ENCODE measurements around the gene CRHR2.

CRHR2 gene

DNA sequence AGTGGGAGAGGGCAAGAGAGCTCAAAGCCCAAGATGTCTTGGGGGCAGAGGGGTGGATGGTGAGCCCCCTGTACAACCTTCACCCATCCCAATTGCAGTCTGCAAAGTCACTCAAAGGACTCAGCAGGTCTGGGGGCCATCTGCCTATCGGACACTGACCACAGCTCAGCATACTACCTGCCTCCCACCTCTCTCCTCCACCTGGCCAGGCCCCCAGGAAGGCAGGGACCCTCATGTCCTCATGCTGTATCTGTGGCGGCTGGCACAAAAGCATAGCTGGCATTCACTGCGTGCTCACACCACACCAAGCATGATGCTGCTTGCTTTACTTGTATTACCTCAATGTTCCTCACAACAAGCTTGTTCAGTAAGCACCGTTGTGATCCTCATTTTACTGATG is 16.2 kb upstream of the CRHR2 start:
- no peaks in the 10 kb centered on the region for H3K27me3 Mint-ChIP-seq

GRCh38 chr7:30697719-30698460 is 15.6 kb upstream of the CRHR2 start:
- no peaks in the 10 kb centered on the region for H3K27me3 Mint-ChIP-seq
- DNase-seq (no peak), ATAC-seq (no peak)
- H3K36me3 Mint-ChIP-seq (ENCODE audit: low read depth) = no peaks in the 10 kb centered on the region
- H3K4me1 Mint-ChIP-seq = peaks cover 2% of the 10 kb centered on the region
- H3K4me3 Mint-ChIP-seq = no peak overlapping the region
- H3K9me3 Mint-ChIP-seq = no peaks in the 10 kb centered on the region
- H3K27ac Mint-ChIP-seq = no peak overlapping the region

More for the DNA sequence above, 16.2 kb upstream of the CRHR2 start:
- ATAC-seq (no peak), DNase-seq (no peak)
- Mint-ChIP-seq H3K4me1 (peaks cover 2% of the 10 kb centered on the region), H3K9me3 (no peaks in the 10 kb centered on the region), H3K4me3 (no peak overlapping the region), H3K27ac (no peak overlapping the region), H3K36me3 (ENCODE audit: low read depth) (no peaks in the 10 kb centered on the region)

GRCh38 chr7:30694774-30695721 is 12.8 kb upstream of the CRHR2 start:
- DNase-seq (no peak), ATAC-seq (no peak)
- H3K27ac Mint-ChIP-seq = no peak overlapping the region
- peaks cover 2% of the 10 kb centered on the region for H3K4me1 Mint-ChIP-seq
- no peak overlapping the region for H3K4me3 Mint-ChIP-seq
- no peaks in the 10 kb centered on the region for H3K36me3 Mint-ChIP-seq (ENCODE audit: low read depth)
- H3K27me3 Mint-ChIP-seq = no peaks in the 10 kb centered on the region
- no peaks in the 10 kb centered on the region for H3K9me3 Mint-ChIP-seq

- Mint-ChIP-seq H3K9me3 (no peaks in the 10 kb centered on the region), H3K36me3 (ENCODE audit: low read depth) (no peaks in the 10 kb centered on the region), H3K27ac (no peak overlapping the region), H3K4me1 (peaks cover 2% of the 10 kb centered on the region), H3K27me3 (no peaks in the 10 kb centered on the region), H3K4me3 (no peak overlapping the region)
- ATAC-seq (no peak), DNase-seq (no peak)
Measured at GRCh38 chr7:30694218-30694745, 12.0 kb upstream of the CRHR2 start.

GRCh38 chr7:30692882-30693281 is 10.6 kb upstream of the CRHR2 start:
- Mint-ChIP-seq H3K9me3 (no peaks in the 10 kb centered on the region), H3K4me3 (no peak overlapping the region), H3K27me3 (no peaks in the 10 kb centered on the region), H3K27ac (no peak overlapping the region), H3K36me3 (ENCODE audit: low read depth) (no peaks in the 10 kb centered on the region), H3K4me1 (peaks cover 2% of the 10 kb centered on the region)
- ATAC-seq (no peak), DNase-seq (no peak)

DNA sequence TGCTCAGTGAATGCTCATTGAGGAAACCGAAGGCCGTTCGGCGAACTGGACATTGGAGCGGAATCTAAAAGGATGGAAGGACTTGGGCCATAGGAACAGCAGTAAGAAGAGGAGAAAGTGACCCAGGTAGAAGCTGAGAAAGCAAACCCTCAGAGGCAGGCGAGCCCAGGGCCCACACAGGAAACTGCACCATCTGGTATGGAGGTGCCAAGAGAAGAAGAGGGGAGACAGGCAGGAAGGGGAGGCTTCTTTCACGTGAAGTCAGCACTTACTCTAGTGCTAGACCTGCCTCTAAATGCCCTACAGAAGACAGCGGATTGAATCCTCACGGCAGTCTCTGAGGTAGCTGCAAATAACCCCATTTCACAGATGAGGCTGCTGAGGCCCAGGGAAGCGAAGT is 10.2 kb upstream of the CRHR2 start:
- ATAC-seq = no peak
- Mint-ChIP-seq H3K27me3 (no peaks in the 10 kb centered on the region), H3K36me3 (ENCODE audit: low read depth) (no peaks in the 10 kb centered on the region), H3K27ac (no peak overlapping the region), H3K4me3 (no peak overlapping the region), H3K9me3 (no peaks in the 10 kb centered on the region), H3K4me1 (no peaks in the 10 kb centered on the region)
- DNase-seq = no peak

DNA sequence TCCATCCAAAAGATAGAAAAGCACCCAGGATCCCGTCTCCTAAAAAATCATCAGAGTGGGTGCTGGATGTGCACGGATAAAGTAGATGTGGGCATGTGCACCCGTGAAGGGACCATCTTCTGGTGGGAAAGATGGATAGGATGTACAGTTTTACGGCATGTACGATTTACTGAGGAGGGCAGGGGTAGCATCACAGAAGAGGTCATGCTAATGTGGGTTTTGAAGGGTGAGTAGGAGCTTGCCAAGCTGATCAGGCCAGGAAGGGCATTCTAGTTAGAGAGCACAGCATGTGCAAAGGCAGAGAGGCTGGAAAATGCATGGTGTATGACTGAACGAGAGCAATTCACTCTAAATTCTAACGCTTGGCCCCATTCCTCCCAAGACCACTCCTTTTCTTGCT is 7.8 kb upstream of the CRHR2 start:
- H3K27ac Mint-ChIP-seq = no peak overlapping the region
- no peaks in the 10 kb centered on the region for H3K36me3 Mint-ChIP-seq (ENCODE audit: low read depth)
- no peak for DNase-seq
- no peak overlapping the region for H3K4me3 Mint-ChIP-seq
- H3K27me3 Mint-ChIP-seq = no peaks in the 10 kb centered on the region
- no peaks in the 10 kb centered on the region for H3K4me1 Mint-ChIP-seq
- no peak for ATAC-seq
- H3K9me3 Mint-ChIP-seq = no peaks in the 10 kb centered on the region

DNA sequence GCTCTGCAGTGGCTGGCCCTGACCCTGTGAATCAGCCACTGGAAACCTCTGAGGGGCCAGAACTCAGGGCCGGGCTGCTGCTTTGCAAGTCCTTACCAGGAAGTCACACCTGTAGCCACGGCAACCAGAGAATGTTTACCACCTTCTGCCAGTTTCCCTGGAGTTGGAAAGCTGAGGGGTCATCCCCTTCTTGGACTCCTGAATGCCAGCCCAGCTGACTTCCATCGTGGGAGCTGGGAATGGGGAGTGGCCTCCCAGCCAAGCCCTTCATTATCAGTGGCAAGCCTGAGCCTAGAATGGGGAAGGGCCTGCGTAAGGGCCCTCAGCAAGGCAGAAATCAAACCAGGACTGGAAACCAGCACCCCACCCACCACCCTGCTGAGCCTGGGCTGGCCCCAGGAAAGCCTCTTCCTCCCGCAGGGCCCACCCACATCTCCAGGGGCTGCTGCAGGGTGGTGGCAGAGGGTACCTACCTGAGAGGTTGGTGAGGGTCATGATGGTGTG is 6.5 kb upstream of the CRHR2 start:
- Mint-ChIP-seq H3K36me3 (ENCODE audit: low read depth) (no peaks in the 10 kb centered on the region), H3K27me3 (peaks cover 6% of the 10 kb centered on the region), H3K4me3 (no peak overlapping the region), H3K9me3 (no peaks in the 10 kb centered on the region), H3K27ac (no peak overlapping the region), H3K4me1 (no peaks in the 10 kb centered on the region)
- no peak for DNase-seq
- no peak for ATAC-seq

GRCh38 chr7:30687604-30688003 is 5.3 kb upstream of the CRHR2 start:
- Mint-ChIP-seq H3K9me3 (no peaks in the 10 kb centered on the region), H3K4me3 (no peak overlapping the region), H3K4me1 (peaks cover 4% of the 10 kb centered on the region), H3K36me3 (ENCODE audit: low read depth) (no peaks in the 10 kb centered on the region), H3K27me3 (peaks cover 16% of the 10 kb centered on the region), H3K27ac (no peak overlapping the region)
- ATAC-seq (no peak), DNase-seq (no peak)

- no peaks in the 10 kb centered on the region for H3K36me3 Mint-ChIP-seq (ENCODE audit: low read depth)
- no peaks in the 10 kb centered on the region for H3K9me3 Mint-ChIP-seq
- H3K4me1 Mint-ChIP-seq = peaks cover 11% of the 10 kb centered on the region
- H3K27ac Mint-ChIP-seq = no peak overlapping the region
- DNase-seq (no peak), ATAC-seq (no peak)
- no peak overlapping the region for H3K4me3 Mint-ChIP-seq
- peaks cover 44% of the 10 kb centered on the region for H3K27me3 Mint-ChIP-seq
Measured at GRCh38 chr7:30684351-30684750, 2.1 kb upstream of the CRHR2 start.

DNA sequence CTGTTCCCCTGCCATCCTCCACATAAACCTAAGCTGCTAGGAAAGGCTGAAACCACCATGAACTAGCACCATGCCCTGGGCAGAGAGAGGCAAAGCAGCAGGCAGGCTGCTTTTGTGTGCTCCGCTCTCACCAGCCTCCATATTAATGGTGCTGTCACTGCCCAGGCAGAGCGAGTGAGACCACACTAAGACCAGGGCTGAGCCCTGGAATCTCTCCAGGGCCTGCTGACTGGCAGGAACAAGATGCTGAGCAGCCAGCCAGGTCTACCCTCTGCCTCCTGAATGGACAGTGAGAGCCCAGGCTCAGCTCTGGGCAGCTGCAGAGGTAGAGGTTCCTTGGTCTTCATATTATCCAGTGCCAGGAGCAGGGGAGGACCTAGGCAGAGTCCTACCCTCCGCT is 1.6 kb upstream of the CRHR2 start:
- DNase-seq = no peak
- Mint-ChIP-seq H3K4me3 (no peak overlapping the region), H3K9me3 (no peaks in the 10 kb centered on the region), H3K27me3 (peaks cover 49% of the 10 kb centered on the region), H3K27ac (no peak overlapping the region), H3K4me1 (peaks cover 11% of the 10 kb centered on the region), H3K36me3 (ENCODE audit: low read depth) (no peaks in the 10 kb centered on the region)
- no peak for ATAC-seq

GRCh38 chr7:30683306-30683705 is 1.1 kb upstream of the CRHR2 start:
- ATAC-seq = no peak
- no peaks in the 10 kb centered on the region for H3K9me3 Mint-ChIP-seq
- peaks cover 54% of the 10 kb centered on the region for H3K27me3 Mint-ChIP-seq
- no peak overlapping the region for H3K4me3 Mint-ChIP-seq
- no peaks in the 10 kb centered on the region for H3K36me3 Mint-ChIP-seq (ENCODE audit: low read depth)
- H3K27ac Mint-ChIP-seq = no peak overlapping the region
- no peak for DNase-seq
- H3K4me1 Mint-ChIP-seq = peaks cover 11% of the 10 kb centered on the region

GRCh38 chr7:30681815-30682211 is 443 bp downstream of the CRHR2 start:
- Mint-ChIP-seq H3K36me3 (ENCODE audit: low read depth) (no peaks in the 10 kb centered on the region), H3K9me3 (no peaks in the 10 kb centered on the region), H3K27me3 (peaks cover 63% of the 10 kb centered on the region), H3K4me1 (peaks cover 11% of the 10 kb centered on the region), H3K4me3 (peak overlapping the region; percentile 64), H3K27ac (no peak overlapping the region)
- peak; percentile 10 for DNase-seq
- ATAC-seq = peak; percentile 16

DNA sequence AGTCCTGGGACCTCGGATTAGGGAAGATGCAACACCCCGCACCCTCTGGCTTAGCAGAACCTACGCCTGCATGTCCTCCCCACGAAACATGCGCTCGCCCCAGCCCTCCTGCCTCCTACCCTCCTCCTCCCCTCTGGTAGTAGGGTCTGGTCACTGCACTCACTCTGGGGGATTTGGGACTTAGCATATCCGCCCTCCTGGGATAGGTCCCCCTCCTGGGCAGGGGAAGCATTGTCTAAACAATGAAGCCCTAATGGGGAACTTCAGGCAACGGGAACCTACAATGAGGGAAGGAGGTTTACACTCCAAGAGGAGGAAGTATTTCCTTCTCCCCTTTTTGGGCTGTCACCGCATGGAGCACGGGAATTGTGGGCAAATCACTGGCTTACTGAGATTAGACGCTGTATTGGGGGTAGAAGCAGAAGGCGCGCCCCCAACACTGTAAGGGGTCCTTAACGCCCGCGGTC is 892 bp downstream of the CRHR2 start:
- DNase-seq (no peak), ATAC-seq (no peak)
- peaks cover 11% of the 10 kb centered on the region for H3K4me1 Mint-ChIP-seq
- peak overlapping the region; percentile 64 for H3K4me3 Mint-ChIP-seq
- no peaks in the 10 kb centered on the region for H3K36me3 Mint-ChIP-seq (ENCODE audit: low read depth)
- H3K9me3 Mint-ChIP-seq = no peaks in the 10 kb centered on the region
- H3K27ac Mint-ChIP-seq = no peak overlapping the region
- H3K27me3 Mint-ChIP-seq = peaks cover 63% of the 10 kb centered on the region

- Mint-ChIP-seq H3K4me1 (peaks cover 11% of the 10 kb centered on the region), H3K27ac (no peak overlapping the region), H3K36me3 (ENCODE audit: low read depth) (no peaks in the 10 kb centered on the region), H3K9me3 (no peaks in the 10 kb centered on the region), H3K27me3 (peaks cover 61% of the 10 kb centered on the region), H3K4me3 (no peak overlapping the region)
- no peak for DNase-seq
- no peak for ATAC-seq
Measured at GRCh38 chr7:30679664-30680063, 2.6 kb downstream of the CRHR2 start.

Data from activated naive CD8-positive, alpha-beta T cell treated with anti-CD3 and anti-CD28 coated beads, Interleukin-2, amount 50 U/mL, for 24 hours (primary cell).